GM12878 (cell line): ENCODE data around the gene PHC1.

Experiments used
- BRCA1 ChIP-seq: IDR thresholded peaks from 2 replicates; pipeline ENCODE4 v1.6.1; 2011; ENCODE audit warnings: low read depth, low read length, improper control_type of control experiment
- EP300 ChIP-seq, 2 experiments: fragments of 150-350 bp in 1 of 2; IDR thresholded peaks; 2 replicates each; pipeline ENCODE4 v1.6.1; 2011 to 2012; ENCODE audit warnings: low read depth in 2 of 2, low read length in 2 of 2, borderline replicate concordance in 1 of 2, improper control_type of control experiment in 1 of 2, inconsistent platforms in 1 of 2; ENCODE audit not compliant: control insufficient read depth in 1 of 2
- EZH2 ChIP-seq: IDR thresholded peaks from 2 replicates; pipeline ENCODE4 v1.6.1; 2012; ENCODE audit warnings: low read depth, mild to moderate bottlenecking, control low read depth, inconsistent platforms, low read length, borderline replicate concordance; ENCODE audit not compliant: control insufficient read depth
- GABPA ChIP-seq: IDR thresholded peaks from 2 replicates; pipeline ENCODE4 v1.6.1; 2014; ENCODE audit warnings: antibody characterized with exemption, low read depth, mild to moderate bottlenecking, inconsistent platforms
- MXI1 ChIP-seq: fragments of 150-350 bp; IDR thresholded peaks from 2 replicates; pipeline ENCODE4 v1.6.1; 2011; ENCODE audit warnings: low read depth, mild to moderate bottlenecking, inconsistent platforms, low read length, improper control_type of control experiment
- NR2C2 ChIP-seq: IDR thresholded peaks from 2 replicates; pipeline ENCODE4 v1.6.1; 2011; ENCODE audit warnings: borderline replicate concordance, low read depth; ENCODE audit not compliant: control insufficient read depth, insufficient read length
- NR2F1 ChIP-seq: fragments of 450-650 bp; conservative IDR thresholded peaks from 2 replicates; pipeline ENCODE4 v1.6.1; 2017; ENCODE audit warnings: mild to moderate bottlenecking
- RAD21 ChIP-seq: IDR thresholded peaks from 2 replicates; pipeline ENCODE4 v1.6.1; 2011; ENCODE audit warnings: mild to moderate bottlenecking, low read depth, low read length, moderate library complexity; ENCODE audit not compliant: insufficient read depth
- SP1 ChIP-seq: IDR thresholded peaks from one replicate; pipeline ENCODE4 v1.6.1; 2011; ENCODE audit warnings: low read depth, low read length
- YBX1 ChIP-seq: fragments of 450-650 bp; IDR thresholded peaks from 2 replicates; pipeline ENCODE4 v1.6.1; 2016; ENCODE audit warnings: antibody characterized with exemption
- TF ChIP-seq, protein P1 (sequence below): IDR thresholded peaks from 2 replicates; pipeline ENCODE4 v1.6.1; 2011; ENCODE audit warnings: low read depth, low read length, improper control_type of control experiment, borderline replicate concordance

DNA sequence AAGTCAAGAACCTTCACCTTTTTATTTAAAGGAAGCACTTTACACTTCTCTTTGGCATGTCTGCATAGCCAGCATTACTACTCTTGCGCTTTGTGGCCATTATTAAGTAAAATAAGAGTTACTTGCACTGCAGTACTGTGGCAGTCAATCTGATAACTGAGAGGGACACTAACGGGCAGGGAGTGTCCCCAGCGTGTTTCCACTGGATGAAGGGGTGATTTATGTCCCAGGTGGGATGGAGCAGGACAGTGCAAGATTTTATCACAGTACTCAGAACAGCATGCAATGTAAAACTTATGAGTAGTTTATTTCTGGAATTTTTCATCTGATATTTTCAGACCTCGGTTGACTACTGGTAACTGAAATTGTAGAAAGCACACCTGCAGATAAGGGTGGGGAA is 43.3 kb downstream of the PHC1 start:
- TF ChIP-seq MXI1 = no peak
- no peak for TF ChIP-seq BRCA1
- TF ChIP-seq EP300 (IDR thresholded peaks at IDR 0.05; ENCODE audit: borderline replicate concordance in 1 of 2, control insufficient read depth in 1 of 2, low read depth in 2 of 2, low read length in 2 of 2) = no peak
- TF ChIP-seq, protein P1, sequence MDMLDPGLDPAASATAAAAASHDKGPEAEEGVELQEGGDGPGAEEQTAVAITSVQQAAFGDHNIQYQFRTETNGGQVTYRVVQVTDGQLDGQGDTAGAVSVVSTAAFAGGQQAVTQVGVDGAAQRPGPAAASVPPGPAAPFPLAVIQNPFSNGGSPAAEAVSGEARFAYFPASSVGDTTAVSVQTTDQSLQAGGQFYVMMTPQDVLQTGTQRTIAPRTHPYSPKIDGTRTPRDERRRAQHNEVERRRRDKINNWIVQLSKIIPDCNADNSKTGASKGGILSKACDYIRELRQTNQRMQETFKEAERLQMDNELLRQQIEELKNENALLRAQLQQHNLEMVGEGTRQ = no peak
- no peak for TF ChIP-seq EZH2
- no peak for TF ChIP-seq NR2F1
- TF ChIP-seq SP1 = no peak
- no peak for TF ChIP-seq GABPA
- TF ChIP-seq RAD21 = no peak
- TF ChIP-seq NR2C2 = no peak
- no peak for TF ChIP-seq YBX1
